Type B pancreatic cell (in vitro differentiated cells): ENCODE results near the gene DOK6. TPM values are rescaled to one million over a fixed set of nuclear protein-coding genes. Genes with fewer than 3 reads are reported as not detected.

Source experiments
- DNase-seq: peaks from one replicate; pipeline ENCODE4 v3.0.0; 2021; ENCODE audit warnings: mixed read lengths; ENCODE audit not compliant: unreplicated experiment; ENCODE audit errors: extremely low spot score
- H3K27ac Mint-ChIP-seq: 2 replicates; pipeline ENCODE4 v1.8.0; 2021; ENCODE audit warnings: mild to moderate bottlenecking, mixed read lengths
- H3K27me3 Mint-ChIP-seq: 2 replicates; pipeline ENCODE4 v1.8.0; 2021; ENCODE audit warnings: mixed read lengths
- H3K36me3 Mint-ChIP-seq: 2 replicates; pipeline ENCODE4 v1.8.0; 2021; ENCODE audit warnings: mixed read lengths
- H3K4me1 Mint-ChIP-seq: one replicate; pipeline ENCODE4 v1.8.0; 2021; ENCODE audit warnings: mixed read lengths; ENCODE audit not compliant: unreplicated experiment
- H3K4me3 Mint-ChIP-seq: 2 replicates; pipeline ENCODE4 v1.8.0; 2021; ENCODE audit warnings: mild to moderate bottlenecking, mixed read lengths
- H3K9me3 Mint-ChIP-seq: 2 replicates; pipeline ENCODE4 v1.8.0; 2021; ENCODE audit warnings: mixed read lengths
- total RNA-seq: library from RNA; stranded (reverse); gene quantifications from 2 replicates; pipeline ENCODE4 v1.2.1, GENCODE V29; 2021; ENCODE audit warnings: low replicate concordance
- TF ChIP-seq, protein P1 (sequence below): fragments of 200-600 bp; sonication (generic); conservative IDR thresholded peaks from 2 replicates; pipeline ENCODE4 v1.5.0; 2021; ENCODE audit warnings: antibody characterized with exemption, mild to moderate bottlenecking

Gene DOK6
- total RNA-seq, 1 donor from 2014 or later, result 7.3 TPM

DNA sequence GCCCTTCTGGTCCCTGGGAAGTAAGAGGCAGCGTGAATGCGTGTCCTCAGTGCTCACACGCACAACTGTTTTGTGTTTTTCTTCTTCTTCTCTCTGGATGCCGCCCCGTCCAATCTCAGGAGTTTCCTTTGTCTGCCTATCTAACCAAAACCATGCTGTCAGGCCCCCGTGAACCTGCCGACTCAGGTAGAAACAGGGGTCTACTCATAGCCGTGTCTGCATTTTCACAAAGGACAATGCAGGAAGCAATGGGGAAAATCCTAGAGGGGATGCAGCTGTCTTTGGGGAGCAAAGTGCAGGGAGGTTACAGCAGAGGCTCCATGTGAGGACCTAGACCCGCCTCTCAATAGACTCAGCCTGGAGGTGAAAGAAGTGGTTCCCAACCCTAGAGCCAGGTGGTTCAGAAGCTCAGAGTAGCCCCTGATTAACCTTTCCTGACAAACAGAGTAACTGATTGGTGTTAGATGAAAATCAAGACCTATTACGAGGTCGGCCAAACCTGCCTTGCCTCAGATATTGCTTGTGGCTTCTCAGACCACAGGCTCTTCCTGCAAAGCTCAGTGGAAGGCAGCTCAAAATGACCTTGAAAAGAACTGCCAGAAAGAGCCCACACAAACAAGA, 497.7 kb downstream of the DOK6 start:
- DNase-seq, result no peak

More for the DNA sequence above, 497.7 kb downstream of the DOK6 start:
- Mint-ChIP-seq H3K9me3 (no peaks in the 10 kb centered on the region), H3K4me1 (no peaks in the 10 kb centered on the region), H3K4me3 (no peak overlapping the region), H3K27ac (no peak overlapping the region), H3K36me3 (no peaks in the 10 kb centered on the region), H3K27me3 (no peaks in the 10 kb centered on the region)
- TF ChIP-seq, protein P1, sequence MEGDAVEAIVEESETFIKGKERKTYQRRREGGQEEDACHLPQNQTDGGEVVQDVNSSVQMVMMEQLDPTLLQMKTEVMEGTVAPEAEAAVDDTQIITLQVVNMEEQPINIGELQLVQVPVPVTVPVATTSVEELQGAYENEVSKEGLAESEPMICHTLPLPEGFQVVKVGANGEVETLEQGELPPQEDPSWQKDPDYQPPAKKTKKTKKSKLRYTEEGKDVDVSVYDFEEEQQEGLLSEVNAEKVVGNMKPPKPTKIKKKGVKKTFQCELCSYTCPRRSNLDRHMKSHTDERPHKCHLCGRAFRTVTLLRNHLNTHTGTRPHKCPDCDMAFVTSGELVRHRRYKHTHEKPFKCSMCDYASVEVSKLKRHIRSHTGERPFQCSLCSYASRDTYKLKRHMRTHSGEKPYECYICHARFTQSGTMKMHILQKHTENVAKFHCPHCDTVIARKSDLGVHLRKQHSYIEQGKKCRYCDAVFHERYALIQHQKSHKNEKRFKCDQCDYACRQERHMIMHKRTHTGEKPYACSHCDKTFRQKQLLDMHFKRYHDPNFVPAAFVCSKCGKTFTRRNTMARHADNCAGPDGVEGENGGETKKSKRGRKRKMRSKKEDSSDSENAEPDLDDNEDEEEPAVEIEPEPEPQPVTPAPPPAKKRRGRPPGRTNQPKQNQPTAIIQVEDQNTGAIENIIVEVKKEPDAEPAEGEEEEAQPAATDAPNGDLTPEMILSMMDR, result no peak
